H9 (cell line): Measurements from ENCODE around the gene RUNDC3A. TPM values are rescaled to one million over a fixed set of nuclear protein-coding genes. Genes with fewer than 3 reads are reported as not detected.

Experiments used
- DNase-seq: peaks from one replicate; pipeline ENCODE4 v3.0.0-alpha.2; 2017
- H2AFZ ChIP-seq: one replicate; pipeline ENCODE4 v1.6.1; 2013; ENCODE audit warnings: mild to moderate bottlenecking, low read length, control low read depth, moderate library complexity
- H2AK5ac ChIP-seq: 2 replicates; pipeline ENCODE4 v1.6.1; 2013; ENCODE audit warnings: low read length, control low read depth, mixed read lengths; ENCODE audit not compliant: insufficient read length
- H2BK120ac ChIP-seq: one replicate; pipeline ENCODE4 v1.6.1; 2013; ENCODE audit warnings: low read depth, mild to moderate bottlenecking, low read length, control low read depth, inconsistent platforms; ENCODE audit not compliant: poor library complexity, severe bottlenecking
- H2BK12ac ChIP-seq: 2 replicates; pipeline ENCODE4 v1.6.1; 2013; ENCODE audit warnings: low read length, control low read depth, mixed read lengths, low read depth; ENCODE audit not compliant: insufficient read length
- H2BK15ac ChIP-seq: 2 replicates; pipeline ENCODE4 v1.6.1; 2013; ENCODE audit warnings: low read depth, low read length, control low read depth
- H2BK20ac ChIP-seq: one replicate; pipeline ENCODE4 v1.6.1; 2013; ENCODE audit warnings: low read depth, mild to moderate bottlenecking, low read length, control low read depth, inconsistent platforms; ENCODE audit not compliant: poor library complexity, severe bottlenecking
- H2BK5ac ChIP-seq: 2 replicates; pipeline ENCODE4 v1.6.1; 2013; ENCODE audit warnings: low read length, control low read depth, mixed read lengths; ENCODE audit not compliant: insufficient read length
- H3K14ac ChIP-seq: 2 replicates; pipeline ENCODE4 v1.6.1; 2013; ENCODE audit warnings: low read length, control low read depth; ENCODE audit not compliant: insufficient read depth
- H3K18ac ChIP-seq: 2 replicates; pipeline ENCODE4 v1.6.1; 2013; ENCODE audit warnings: low read depth, mild to moderate bottlenecking, mixed read lengths, low read length, control low read depth; ENCODE audit not compliant: insufficient read length
- H3K23ac ChIP-seq: 2 replicates; pipeline ENCODE4 v1.6.1; 2013; ENCODE audit warnings: low read length, control low read depth, mixed read lengths, low read depth; ENCODE audit not compliant: insufficient read length
- H3K23me2 ChIP-seq: 2 replicates; pipeline ENCODE4 v1.6.1; 2013; ENCODE audit warnings: low read depth, mild to moderate bottlenecking, mixed read lengths, low read length, control low read depth; ENCODE audit not compliant: insufficient read length, poor library complexity, severe bottlenecking
- H3K27ac ChIP-seq: 2 replicates; pipeline ENCODE4 v1.5.1; 2013; ENCODE audit warnings: low read length, control low read depth, mixed read lengths, low read depth; ENCODE audit not compliant: insufficient read length
- H3K27me3 ChIP-seq: 2 replicates; pipeline ENCODE4 v1.6.1; 2013; ENCODE audit warnings: low read length, control low read depth, inconsistent platforms; ENCODE audit not compliant: insufficient read depth
- H3K4ac ChIP-seq: 2 replicates; pipeline ENCODE4 v1.6.1; 2013; ENCODE audit warnings: low read depth, mild to moderate bottlenecking, control low read depth, inconsistent platforms, low read length, moderate library complexity
- H3K4me1 ChIP-seq: 2 replicates; pipeline ENCODE4 v1.6.1; 2013; ENCODE audit warnings: low read length, control low read depth, inconsistent platforms; ENCODE audit not compliant: insufficient read depth
- H3K4me2 ChIP-seq: 2 replicates; pipeline ENCODE4 v1.6.1; 2013; ENCODE audit warnings: low read length, control low read depth, mixed read lengths; ENCODE audit not compliant: insufficient read length, insufficient read depth
- H3K56ac ChIP-seq: 2 replicates; pipeline ENCODE4 v1.6.1; 2013; ENCODE audit warnings: low read depth, mild to moderate bottlenecking, mixed read lengths, low read length, control low read depth; ENCODE audit not compliant: insufficient read length
- H3K79me1 ChIP-seq: 2 replicates; pipeline ENCODE4 v1.6.1; 2013; ENCODE audit warnings: low read depth, mild to moderate bottlenecking, moderate library complexity, low read length, control low read depth, inconsistent platforms; ENCODE audit not compliant: insufficient read depth, poor library complexity, severe bottlenecking
- H3K79me2 ChIP-seq: 2 replicates; pipeline ENCODE4 v1.6.1; 2013; ENCODE audit warnings: low read length, control low read depth, inconsistent platforms; ENCODE audit not compliant: insufficient read depth
- H3K9ac ChIP-seq: 2 replicates; pipeline ENCODE4 v1.6.1; 2013; ENCODE audit warnings: low read length, control low read depth, mixed read lengths; ENCODE audit not compliant: insufficient read length; ENCODE audit errors: extremely low read depth
- H3K9me3 ChIP-seq: one replicate; pipeline ENCODE4 v1.6.1; 2013; ENCODE audit warnings: low read depth, low read length, inconsistent platforms; ENCODE audit not compliant: control insufficient read depth
- H3T11ph ChIP-seq: one replicate; pipeline ENCODE4 v1.6.1; 2013; ENCODE audit warnings: mild to moderate bottlenecking, low read length, control low read depth, inconsistent platforms
- H4K20me1 ChIP-seq: one replicate; pipeline ENCODE4 v1.6.1; 2013; ENCODE audit not compliant: control insufficient read depth, insufficient read length, insufficient read depth
- H4K5ac ChIP-seq: 2 replicates; pipeline ENCODE4 v1.6.1; 2013; ENCODE audit warnings: low read depth, mild to moderate bottlenecking, mixed read lengths, low read length, control low read depth; ENCODE audit not compliant: insufficient read length
- H4K8ac ChIP-seq: replicated peaks from 2 replicates; pipeline ENCODE4 v1.6.1; 2013; ENCODE audit warnings: low read length, control low read depth, mixed read lengths, low read depth; ENCODE audit not compliant: insufficient read length
- H4K91ac ChIP-seq: 2 replicates; pipeline ENCODE4 v1.6.1; 2013; ENCODE audit warnings: low read depth, mild to moderate bottlenecking, moderate library complexity, mixed read lengths, low read length, control low read depth; ENCODE audit not compliant: insufficient read length
- H3K27ac Mint-ChIP-seq, 3 experiments: 2 replicates in 2 of 3; 3 replicates in 1 of 3; pipeline ENCODE4 v1.8.0; 2020 to 2021; ENCODE audit warnings: mixed read lengths in 3 of 3, mild to moderate bottlenecking in 1 of 3, moderate library complexity in 1 of 3
- H3K27me3 Mint-ChIP-seq: 2 replicates; pipeline ENCODE4 v1.8.0; 2021; ENCODE audit warnings: low read depth, mild to moderate bottlenecking, moderate library complexity, mixed read lengths
- H3K36me3 Mint-ChIP-seq, 3 experiments: 2 replicates in 2 of 3; 3 replicates in 1 of 3; pipeline ENCODE4 v1.8.0; 2020 to 2021; ENCODE audit warnings: low read depth in 3 of 3, mixed read lengths in 3 of 3; ENCODE audit not compliant: insufficient read depth in 1 of 3
- H3K4me1 Mint-ChIP-seq, 2 experiments: 2 replicates each; pipeline ENCODE4 v1.8.0; 2020; ENCODE audit warnings: mixed read lengths in 2 of 2
- H3K4me3 Mint-ChIP-seq, 2 experiments: 2 replicates in 1 of 2; 3 replicates in 1 of 2; pipeline ENCODE4 v1.8.0; 2020 to 2021; ENCODE audit warnings: mild to moderate bottlenecking in 2 of 2, mixed read lengths in 2 of 2, moderate library complexity in 1 of 2
- H3K9me3 Mint-ChIP-seq, 2 experiments: 2 replicates in 1 of 2; 3 replicates in 1 of 2; pipeline ENCODE4 v1.8.0; 2020; ENCODE audit warnings: mild to moderate bottlenecking in 2 of 2, mixed read lengths in 2 of 2, moderate library complexity in 1 of 2
- whole genome bisulfite sequencing: extraction: QIAGEN DNeasy Blood & Tissue Kit; methylation state at CpG from one replicate; pipeline ENCODE4 v1.1.7; 2013; ENCODE audit warnings: missing lambda C conversion rate, low lambda C conversion rate, mixed read lengths; ENCODE audit not compliant: insufficient read length; ENCODE audit errors: extremely low coverage; 5-methylcytosine and 5-hydroxymethylcytosine counted together
- total RNA-seq: library from RNA; stranded (reverse); gene quantifications from 2 replicates; pipeline ENCODE4 v1.2.1, GENCODE V29; 2021
- TF ChIP-seq, protein P1 (sequence below): fragments of 200-600 bp; sonication (generic); conservative IDR thresholded peaks from 3 replicates; pipeline ENCODE4 v1.8.0; 2021; ENCODE audit warnings: antibody characterized with exemption, mild to moderate bottlenecking

RUNDC3A gene
- total RNA-seq, 1 experiment from 2014 or later = 3.8 TPM

DNA sequence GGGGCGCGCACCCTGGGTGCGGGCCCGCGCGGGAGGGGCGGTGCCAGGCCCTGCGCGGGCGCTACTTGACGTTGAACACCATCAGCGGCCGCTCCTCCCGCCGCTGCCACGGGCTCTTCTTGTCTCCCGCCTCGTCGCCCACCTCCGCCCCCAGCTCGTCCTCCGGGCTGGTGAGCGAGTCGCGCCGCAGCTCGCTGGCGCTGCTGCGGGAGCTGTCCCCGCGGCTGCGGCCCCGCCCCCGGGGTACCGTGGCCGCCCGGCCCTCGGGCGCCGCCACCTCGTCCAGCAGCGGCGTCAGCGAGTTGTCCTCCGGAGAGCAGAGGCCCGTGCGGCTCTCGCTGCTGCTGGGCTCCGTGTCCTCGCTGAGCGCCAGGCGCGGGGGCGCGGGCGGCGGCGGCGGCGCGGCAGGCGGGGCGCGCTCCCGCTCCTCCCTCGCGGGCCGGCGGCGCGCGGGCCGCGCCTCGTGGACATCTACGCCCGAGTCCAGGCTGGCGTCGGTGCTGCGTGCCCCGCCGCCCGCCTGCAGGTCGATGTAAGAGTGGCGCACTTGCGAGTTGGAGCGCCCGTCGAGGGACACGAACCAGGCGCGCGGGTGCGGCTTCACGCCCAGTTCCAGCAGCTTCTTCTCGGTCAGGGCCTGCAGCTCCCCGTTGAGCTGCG lies 45.4 kb downstream of the RUNDC3A start:
- H4K91ac ChIP-seq = no peak overlapping the region
- no peak overlapping the region for H3T11ph ChIP-seq
- H3K79me2 ChIP-seq = no peaks in the 10 kb centered on the region
- H3K18ac ChIP-seq = no peak overlapping the region
- H4K20me1 ChIP-seq = no peaks in the 10 kb centered on the region
- H3K27me3 Mint-ChIP-seq = peaks cover 5% of the 10 kb centered on the region; the same call in 1 of the 2 replicates
- H2AFZ ChIP-seq = no peak overlapping the region
- H4K5ac ChIP-seq = no peak overlapping the region
- H2BK5ac ChIP-seq = no peak overlapping the region
- H3K4me3 Mint-ChIP-seq = peak overlapping the region; percentile 63 to 75; a peak in 4 of 5 replicates
- TF ChIP-seq, protein P1, sequence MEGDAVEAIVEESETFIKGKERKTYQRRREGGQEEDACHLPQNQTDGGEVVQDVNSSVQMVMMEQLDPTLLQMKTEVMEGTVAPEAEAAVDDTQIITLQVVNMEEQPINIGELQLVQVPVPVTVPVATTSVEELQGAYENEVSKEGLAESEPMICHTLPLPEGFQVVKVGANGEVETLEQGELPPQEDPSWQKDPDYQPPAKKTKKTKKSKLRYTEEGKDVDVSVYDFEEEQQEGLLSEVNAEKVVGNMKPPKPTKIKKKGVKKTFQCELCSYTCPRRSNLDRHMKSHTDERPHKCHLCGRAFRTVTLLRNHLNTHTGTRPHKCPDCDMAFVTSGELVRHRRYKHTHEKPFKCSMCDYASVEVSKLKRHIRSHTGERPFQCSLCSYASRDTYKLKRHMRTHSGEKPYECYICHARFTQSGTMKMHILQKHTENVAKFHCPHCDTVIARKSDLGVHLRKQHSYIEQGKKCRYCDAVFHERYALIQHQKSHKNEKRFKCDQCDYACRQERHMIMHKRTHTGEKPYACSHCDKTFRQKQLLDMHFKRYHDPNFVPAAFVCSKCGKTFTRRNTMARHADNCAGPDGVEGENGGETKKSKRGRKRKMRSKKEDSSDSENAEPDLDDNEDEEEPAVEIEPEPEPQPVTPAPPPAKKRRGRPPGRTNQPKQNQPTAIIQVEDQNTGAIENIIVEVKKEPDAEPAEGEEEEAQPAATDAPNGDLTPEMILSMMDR = no peak
- H3K23me2 ChIP-seq = peaks cover 3% of the 10 kb centered on the region
- peak; percentile 72 for DNase-seq
- H4K8ac ChIP-seq = no peak overlapping the region
- H3K27me3 ChIP-seq = no peaks in the 10 kb centered on the region
- no peaks in the 10 kb centered on the region for H3K4me1 ChIP-seq
- H3K23ac ChIP-seq = no peak overlapping the region
- H2BK12ac ChIP-seq = no peak overlapping the region
- H3K9me3 ChIP-seq = no peaks in the 10 kb centered on the region
- H3K79me1 ChIP-seq = no peaks in the 10 kb centered on the region
- no peak overlapping the region for H3K27ac Mint-ChIP-seq
- H3K14ac ChIP-seq = peak overlapping the region; percentile 16; the same call in 1 of the 2 replicates
- no peak overlapping the region for H3K9ac ChIP-seq
- no peak overlapping the region for H2BK20ac ChIP-seq
- no CpG with 5 or more reads among the region's 98 CpGs for WGBS
- H3K4ac ChIP-seq = no peak overlapping the region
- no peak overlapping the region for H3K56ac ChIP-seq
- H3K9me3 Mint-ChIP-seq = no peaks in the 10 kb centered on the region; a peak in 1 of 5 replicates
- peaks cover 0 to 12% of the 10 kb centered on the region in 2 experiments; a peak in 2 of 4 replicates for H3K4me1 Mint-ChIP-seq
- H2AK5ac ChIP-seq = no peak overlapping the region
- H2BK15ac ChIP-seq = no peak overlapping the region
- H2BK120ac ChIP-seq = no peak overlapping the region
- peak overlapping the region; percentile 45 for H3K4me2 ChIP-seq
- H3K27ac ChIP-seq = no peak overlapping the region
- H3K36me3 Mint-ChIP-seq = peaks cover 3 to 20% (median 9%) of the 10 kb centered on the region in 3 experiments; a peak in 6 of 7 replicates
